Rectal smooth muscle tissue (tissue), 1 donor: ENCODE data around the gene MYD88.
"Not testable (repeated sequence)": the region's sequence is repeated elsewhere in the genome, so short reads cannot be mapped to it uniquely, and the experiment has no call there.

ENCODE experiments used
- H3K27ac ChIP-seq: one replicate; pipeline ENCODE4 v1.7.0; 2013; ENCODE audit warnings: low read depth, low read length, inconsistent platforms
- H3K27me3 ChIP-seq: one replicate; pipeline ENCODE4 v1.7.0; 2013; ENCODE audit warnings: low read length; ENCODE audit not compliant: control insufficient read depth, insufficient read depth
- H3K36me3 ChIP-seq: one replicate; pipeline ENCODE4 v1.7.0; 2013; ENCODE audit warnings: low read length; ENCODE audit not compliant: control insufficient read depth, insufficient read depth
- H3K4me1 ChIP-seq: one replicate; pipeline ENCODE4 v1.7.0; 2013; ENCODE audit warnings: low read length; ENCODE audit not compliant: control insufficient read depth, insufficient read depth
- H3K4me3 ChIP-seq: one replicate; pipeline ENCODE4 v1.7.0; 2013; ENCODE audit warnings: low read length
- H3K9ac ChIP-seq: one replicate; pipeline ENCODE4 v1.7.0; 2013; ENCODE audit warnings: low read length

MYD88 gene

GRCh38 chr3:38157117-38157516, 18.7 kb downstream of the MYD88 start:
- Histone ChIP-seq H3K4me1 (no peaks in the 10 kb centered on the region), H3K36me3 (no peaks in the 10 kb centered on the region), H3K4me3 (no peak overlapping the region), H3K27ac (no peak overlapping the region), H3K9ac (no peak overlapping the region), H3K27me3 (no peaks in the 10 kb centered on the region)

GRCh38 chr3:38157595-38157994, 19.1 kb downstream of the MYD88 start:
- Histone ChIP-seq H3K9ac (no peak overlapping the region), H3K27me3 (no peaks in the 10 kb centered on the region), H3K4me1 (no peaks in the 10 kb centered on the region), H3K4me3 (no peak overlapping the region), H3K27ac (no peak overlapping the region), H3K36me3 (no peaks in the 10 kb centered on the region)

- no peaks in the 10 kb centered on the region for H3K36me3 ChIP-seq
- no peak overlapping the region for H3K27ac ChIP-seq
- H3K27me3 ChIP-seq, result no peaks in the 10 kb centered on the region
Observed at GRCh38 chr3:38158472-38158871, 20.0 kb downstream of the MYD88 start.

GRCh38 chr3:38160704-38161103, 22.2 kb downstream of the MYD88 start:
- not testable (repeated sequence) for H3K9ac ChIP-seq, H3K4me3 ChIP-seq, H3K27ac ChIP-seq, H3K4me1 ChIP-seq, H3K27me3 ChIP-seq, H3K36me3 ChIP-seq

More at GRCh38 chr3:38158472-38158871, 20.0 kb downstream of the MYD88 start:
- no peak overlapping the region for H3K9ac ChIP-seq
- no peak overlapping the region for H3K4me3 ChIP-seq
- no peaks in the 10 kb centered on the region for H3K4me1 ChIP-seq

GRCh38 chr3:38163117-38163840, 24.8 kb downstream of the MYD88 start:
- no peaks in the 10 kb centered on the region for H3K36me3 ChIP-seq
- no peaks in the 10 kb centered on the region for H3K27me3 ChIP-seq
- H3K4me1 ChIP-seq, result peaks cover 4% of the 10 kb centered on the region
- H3K9ac ChIP-seq, result no peak overlapping the region
- H3K4me3 ChIP-seq, result no peak overlapping the region
- H3K27ac ChIP-seq, result no peak overlapping the region

- H3K36me3 ChIP-seq, result no peaks in the 10 kb centered on the region
- no peaks in the 10 kb centered on the region for H3K27me3 ChIP-seq
- H3K27ac ChIP-seq, result peak overlapping the region; percentile 99
- peak overlapping the region; percentile 84 for H3K4me3 ChIP-seq
- H3K9ac ChIP-seq, result peak overlapping the region; percentile 29
- H3K4me1 ChIP-seq, result peaks cover 4% of the 10 kb centered on the region
Observed at GRCh38 chr3:38163841-38164642, 25.6 kb downstream of the MYD88 start.

GRCh38 chr3:38164643-38164951, 26.1 kb downstream of the MYD88 start:
- Histone ChIP-seq H3K4me3 (peak overlapping the region; percentile 84), H3K27me3 (no peaks in the 10 kb centered on the region), H3K9ac (peak overlapping the region; percentile 29), H3K36me3 (no peaks in the 10 kb centered on the region), H3K4me1 (peaks cover 4% of the 10 kb centered on the region), H3K27ac (peak overlapping the region; percentile 99)

- no peaks in the 10 kb centered on the region for H3K27me3 ChIP-seq
- H3K36me3 ChIP-seq, result no peaks in the 10 kb centered on the region
- peak within 1 kb of the TSS; percentile 99 for H3K27ac ChIP-seq
- peaks cover 4% of the 10 kb centered on the region for H3K4me1 ChIP-seq
- peak within 1 kb of the TSS; percentile 84 for H3K4me3 ChIP-seq
- H3K9ac ChIP-seq, result peak within 1 kb of the TSS; percentile 77
Observed at GRCh38 chr3:38164952-38165721, 26.7 kb downstream of the MYD88 start, which contains the start of gene OXSR1. Gene OXSR1 (plus strand): TSS chr3:38165537. CDS start chr3:38165877, 340 bp downstream.

GRCh38 chr3:38165722-38166387, 27.4 kb downstream of the MYD88 start:
- Histone ChIP-seq H3K27ac (peak overlapping the region; percentile 99), H3K4me1 (peaks cover 4% of the 10 kb centered on the region), H3K27me3 (no peaks in the 10 kb centered on the region), H3K4me3 (peak overlapping the region; percentile 84), H3K9ac (peak overlapping the region; percentile 77), H3K36me3 (no peaks in the 10 kb centered on the region)

GRCh38 chr3:38167591-38167990, 29.1 kb downstream of the MYD88 start:
- peaks cover 4% of the 10 kb centered on the region for H3K4me1 ChIP-seq
- no peaks in the 10 kb centered on the region for H3K36me3 ChIP-seq
- no peak overlapping the region for H3K27ac ChIP-seq
- H3K9ac ChIP-seq, result no peak overlapping the region
- no peak overlapping the region for H3K4me3 ChIP-seq
- no peaks in the 10 kb centered on the region for H3K27me3 ChIP-seq

GRCh38 chr3:38168151-38169026, 29.9 kb downstream of the MYD88 start:
- Histone ChIP-seq H3K9ac (no peak overlapping the region), H3K27ac (no peak overlapping the region), H3K4me1 (peaks cover 4% of the 10 kb centered on the region), H3K36me3 (no peaks in the 10 kb centered on the region), H3K27me3 (no peaks in the 10 kb centered on the region), H3K4me3 (no peak overlapping the region)
